ENCODE data around the gene PCDHGB2.
"Not testable (repeated sequence)": the region's sequence is repeated elsewhere in the genome, so short reads cannot be mapped to it uniquely, and the experiment has no call there.

PCDHGB2 gene

GRCh38 chr5:141351591-141351990, 8.2 kb upstream of the PCDHGB2 start:
- DNase-seq, result no peak

- DNase-seq, result no peak
These were observed 4.8 kb upstream of the PCDHGB2 start, which contains the start of gene PCDHGA4 for GRCh38 chr5:141354900-141355469. PCDHGA4 (plus strand) TSS chr5:141355021; CDS start chr5:141355108, 87 bp downstream.

DNA sequence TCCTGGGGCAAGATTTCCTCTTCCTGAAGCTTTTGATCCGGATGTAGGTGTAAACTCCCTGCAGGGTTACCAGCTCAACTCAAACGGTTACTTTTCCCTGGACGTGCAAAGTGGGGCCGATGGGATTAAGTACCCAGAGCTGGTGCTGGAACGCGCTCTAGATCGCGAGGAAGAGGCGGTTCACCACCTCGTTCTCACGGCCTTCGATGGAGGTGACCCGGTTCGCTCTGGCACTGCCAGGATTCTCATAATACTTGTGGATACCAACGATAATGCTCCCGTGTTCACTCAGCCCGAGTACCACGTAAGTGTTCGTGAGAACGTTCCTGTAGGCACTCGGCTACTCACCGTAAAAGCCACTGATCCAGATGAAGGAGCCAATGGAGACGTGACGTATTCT, 4.2 kb upstream of the PCDHGB2 start:
- no peak for DNase-seq

DNA sequence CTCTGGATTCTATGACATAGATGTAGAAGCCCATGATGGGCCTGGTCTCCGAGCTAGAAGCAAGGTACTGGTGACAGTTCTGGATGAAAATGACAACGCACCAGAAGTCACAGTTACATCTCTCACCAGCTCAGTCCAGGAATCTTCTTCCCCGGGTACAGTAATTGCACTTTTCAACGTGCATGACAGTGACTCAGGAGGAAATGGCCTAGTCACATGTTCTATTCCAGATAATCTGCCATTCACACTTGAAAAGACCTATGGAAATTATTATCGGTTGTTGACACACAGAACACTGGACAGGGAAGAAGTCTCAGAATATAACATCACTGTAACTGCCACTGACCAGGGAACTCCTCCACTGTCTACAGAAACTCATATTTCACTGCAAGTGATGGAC, 3.7 kb upstream of the PCDHGB2 start:
- DNase-seq, result no peak

- DNase-seq, result no peak
These were observed 2.8 kb upstream of the PCDHGB2 start for GRCh38 chr5:141356950-141357349.

GRCh38 chr5:141360685-141361084, 891 bp downstream of the PCDHGB2 start:
- DNase-seq, result no peak

- no peak for DNase-seq
These were observed 2.9 kb downstream of the PCDHGB2 start for GRCh38 chr5:141362719-141363118.

GRCh38 chr5:141363952-141364660, 4.3 kb downstream of the PCDHGB2 start, which contains the start of gene PCDHGA5:
PCDHGA5 (plus strand) TSS chr5:141364162; CDS start chr5:141364331, 169 bp downstream.
- DNase-seq, result no peak

GRCh38 chr5:141366016-141366896, 6.5 kb downstream of the PCDHGB2 start:
- no peak for DNase-seq

DNA sequence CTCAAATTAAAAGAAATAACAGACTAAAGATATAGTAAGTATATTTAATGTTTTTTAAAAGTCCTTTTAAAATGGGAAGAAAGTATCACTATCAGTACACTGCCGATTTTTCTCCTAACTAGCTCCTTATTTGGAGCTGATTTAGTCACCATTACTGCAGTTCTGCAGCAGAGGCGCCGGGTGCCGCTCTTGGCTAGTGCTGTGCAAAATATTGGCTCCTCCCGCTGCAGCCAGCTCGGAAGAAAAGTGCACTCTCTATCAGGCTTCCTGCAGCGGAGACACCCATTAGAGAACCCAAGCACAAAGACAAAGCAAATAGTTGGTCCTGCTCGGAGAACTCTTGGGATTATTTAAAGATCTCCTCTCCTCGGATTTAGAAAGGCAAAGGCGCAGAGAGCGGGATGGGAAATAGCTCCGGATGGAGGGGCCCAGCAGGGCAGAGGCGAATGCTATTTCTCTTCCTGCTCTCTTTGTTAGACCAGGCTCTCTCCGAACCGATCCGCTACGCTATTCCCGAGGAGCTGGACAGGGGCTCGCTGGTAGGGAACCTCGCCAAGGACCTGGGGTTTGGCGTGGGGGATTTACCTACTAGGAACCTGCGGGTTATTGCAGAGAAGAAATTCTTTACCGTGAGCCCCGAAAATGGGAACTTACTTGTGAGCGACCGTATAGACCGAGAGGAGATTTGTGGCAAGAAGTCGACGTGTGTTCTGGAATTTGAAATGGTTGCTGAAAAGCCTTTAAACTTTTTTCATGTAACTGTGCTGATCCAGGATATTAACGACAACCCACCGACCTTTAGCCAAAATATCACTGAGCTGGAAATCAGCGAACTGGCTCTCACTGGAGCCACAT, 10.4 kb downstream of the PCDHGB2 start, which contains the start of gene PCDHGB3:
PCDHGB3 (plus strand) TSS at position 249 of the 855 bp plus-strand sequence; CDS start at position 402, 153 bp downstream.
- peak in 1 of 2 donors; percentile 45 for DNase-seq

DNA sequence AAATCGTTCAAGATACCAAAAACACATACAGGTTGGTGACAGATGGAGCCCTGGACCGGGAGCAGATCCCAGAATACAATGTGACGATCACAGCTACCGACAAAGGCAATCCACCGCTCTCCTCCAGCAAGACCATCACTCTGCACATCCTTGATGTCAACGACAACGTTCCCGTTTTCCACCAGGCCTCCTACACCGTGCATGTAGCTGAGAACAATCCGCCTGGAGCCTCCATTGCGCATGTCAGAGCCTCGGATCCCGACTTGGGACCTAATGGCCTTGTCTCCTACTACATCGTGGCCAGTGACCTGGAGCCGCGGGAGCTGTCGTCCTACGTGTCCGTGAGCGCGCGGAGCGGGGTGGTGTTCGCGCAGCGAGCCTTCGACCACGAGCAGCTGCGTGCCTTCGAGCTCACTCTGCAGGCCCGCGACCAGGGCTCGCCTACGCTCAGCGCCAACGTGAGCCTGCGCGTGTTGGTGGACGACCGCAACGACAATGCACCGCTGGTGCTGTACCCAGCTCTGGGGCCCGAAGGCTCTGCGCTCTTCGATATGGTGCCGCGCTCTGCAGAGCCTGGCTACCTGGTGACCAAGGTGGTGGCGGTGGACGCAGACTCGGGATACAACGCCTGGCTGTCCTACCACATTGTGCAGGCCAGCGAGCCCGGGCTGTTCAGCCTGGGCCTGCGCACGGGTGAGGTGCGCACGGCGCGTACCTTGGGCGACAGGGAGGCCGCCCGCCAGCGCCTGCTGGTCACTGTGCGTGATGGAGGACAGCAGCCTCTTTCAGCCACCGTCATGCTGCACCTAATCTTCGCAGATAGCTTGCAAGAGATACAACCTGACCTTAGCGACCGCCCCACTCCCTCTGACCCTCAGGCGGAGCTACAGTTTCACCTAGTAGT, 12.0 kb downstream of the PCDHGB2 start:
- DNase-seq, result no peak

DNA sequence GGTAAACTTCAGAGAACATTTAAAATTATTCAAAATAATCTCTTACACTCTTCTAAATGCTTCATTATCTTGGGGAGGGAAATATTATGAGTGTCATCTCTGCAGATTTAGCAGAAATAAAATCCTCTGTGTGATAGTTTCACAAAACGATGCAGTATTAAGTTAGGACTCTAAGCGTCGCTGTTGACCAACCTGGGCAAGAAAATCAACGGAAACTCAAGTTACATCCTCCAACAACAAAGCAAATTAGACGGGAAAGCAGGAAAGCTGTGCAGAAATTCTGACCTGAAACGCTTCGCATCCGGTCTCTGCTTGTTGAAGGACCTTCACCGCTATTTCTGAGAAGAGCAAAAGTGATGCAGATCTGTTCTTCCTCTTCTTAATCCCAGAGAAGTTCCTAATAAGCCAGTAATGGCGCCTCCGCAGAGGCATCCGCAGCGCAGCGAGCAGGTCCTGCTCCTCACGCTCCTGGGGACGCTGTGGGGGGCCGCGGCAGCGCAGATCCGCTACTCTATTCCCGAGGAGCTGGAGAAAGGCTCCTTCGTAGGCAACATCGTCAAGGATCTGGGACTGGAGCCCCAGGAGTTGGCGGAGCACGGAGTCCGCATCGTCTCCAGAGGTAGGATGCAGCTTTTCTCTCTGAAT, 14.0 kb downstream of the PCDHGB2 start, which contains the start of gene PCDHGA6:
PCDHGA6 (plus strand) TSS at position 219 of the 645 bp plus-strand sequence; CDS start at position 412, 193 bp downstream.
- DNase-seq, result peak; percentile 9 to 16

GRCh38 chr5:141374627-141375026, 14.8 kb downstream of the PCDHGB2 start:
- DNase-seq, result no peak

DNA sequence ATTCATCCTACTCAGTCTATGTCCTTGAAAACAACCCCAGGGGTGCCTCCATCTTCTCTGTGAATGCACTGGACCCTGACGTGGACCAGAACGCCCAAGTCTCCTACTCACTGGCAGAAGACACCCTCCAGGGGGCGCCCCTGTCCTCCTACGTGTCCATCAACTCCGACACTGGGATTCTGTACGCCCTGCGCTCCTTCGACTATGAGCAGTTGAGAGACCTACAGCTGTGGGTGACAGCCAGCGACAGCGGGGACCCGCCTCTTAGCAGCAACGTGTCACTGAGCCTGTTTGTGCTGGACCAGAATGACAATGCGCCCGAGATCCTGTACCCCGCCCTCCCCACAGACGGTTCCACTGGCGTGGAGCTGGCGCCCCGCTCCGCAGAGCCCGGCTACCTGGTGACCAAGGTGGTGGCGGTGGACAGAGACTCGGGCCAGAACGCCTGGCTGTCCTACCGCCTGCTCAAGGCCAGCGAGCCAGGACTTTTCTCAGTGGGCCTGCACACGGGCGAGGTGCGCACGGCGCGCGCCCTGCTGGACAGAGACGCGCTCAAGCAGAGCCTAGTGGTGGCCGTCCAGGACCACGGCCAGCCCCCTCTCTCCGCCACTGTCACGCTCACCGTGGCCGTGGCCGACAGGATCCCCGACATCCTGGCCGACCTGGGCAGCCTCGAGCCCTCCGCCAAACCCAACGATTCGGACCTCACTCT, 15.8 kb downstream of the PCDHGB2 start:
- DNase-seq, result not testable (repeated sequence)

- no peak for DNase-seq
These were observed 22.9 kb downstream of the PCDHGB2 start, which contains the start of gene PCDHGA7 for GRCh38 chr5:141382469-141383294. PCDHGA7 (plus strand) TSS chr5:141382742; CDS start chr5:141382900, 158 bp downstream.

- DNase-seq, result no peak
These were observed 23.6 kb downstream of the PCDHGB2 start for GRCh38 chr5:141383345-141383744.

- no peak for DNase-seq
These were observed 24.9 kb downstream of the PCDHGB2 start for GRCh38 chr5:141384471-141385267.
